ENCODE data around the gene NFYA. TPM values are rescaled to one million over a fixed set of nuclear protein-coding genes. Genes with fewer than 3 reads are reported as not detected.

NFYA gene
- total and polyA plus RNA-seq, 2 of the 4 experiments (the other 2 are of a cell fraction), result 10.9 to 28.5 TPM

- Histone ChIP-seq H3K4me1 (ENCODE audit: control insufficient read depth, insufficient read depth, low read length) (no peaks in the 10 kb centered on the region), H3K27me3 (ENCODE audit: control insufficient read depth, insufficient read depth, low read length) (peaks cover 15% of the 10 kb centered on the region), H2BK5ac (ENCODE audit: low read depth, low read length, poor library complexity, severe bottlenecking) (no peak overlapping the region), H3K18ac (ENCODE audit: low read depth, low read length) (no peak overlapping the region), H4K91ac (ENCODE audit: insufficient read depth, low read depth, low read length) (no peak overlapping the region), H4K5ac (ENCODE audit: low read depth, low read length) (no peak overlapping the region), H2BK20ac (ENCODE audit: low read depth, low read length) (no peak overlapping the region), H3K9me3 (ENCODE audit: control insufficient read depth, insufficient read depth, low read length) (no peaks in the 10 kb centered on the region), H4K8ac (ENCODE audit: low read depth in 2 of 2, low read length in 2 of 2) (no peak overlapping the region), H4K20me1 (ENCODE audit: insufficient read depth, low read length) (no peaks in the 10 kb centered on the region), H3K56ac (ENCODE audit: extremely low read depth, insufficient read depth, low read length) (no peak overlapping the region), H2AK9ac (replicated peaks; ENCODE audit: low read depth, low read length, poor library complexity) (no peak overlapping the region), H3K79me1 (ENCODE audit: low read depth in 1 of 2, low read length in 2 of 2) (no peaks in the 10 kb centered on the region), H2AFZ (replicated peaks; ENCODE audit: low read length, poor library complexity) (no peak overlapping the region), H3K27ac (ENCODE audit: insufficient read depth, low read length) (no peak overlapping the region), H3K4me3 (ENCODE audit: insufficient read depth, low read depth, low read length) (no peak overlapping the region), H2BK120ac (ENCODE audit: low read depth, low read length) (no peak overlapping the region), H3K4me2 (ENCODE audit: low read depth, low read length) (no peak overlapping the region), H3K14ac (replicated peaks; ENCODE audit: low read depth, low read length) (no peak overlapping the region), H3K9ac (ENCODE audit: low read depth, low read length) (no peak overlapping the region), H2AK5ac (ENCODE audit: low read depth, low read length) (no peak overlapping the region), H3K23ac (ENCODE audit: low read depth, low read length) (no peak overlapping the region), H3K9me1 (ENCODE audit: insufficient read depth, low read length) (no peaks in the 10 kb centered on the region), H2BK15ac (ENCODE audit: low read depth, low read length) (no peak overlapping the region), H3K4ac (ENCODE audit: low read depth, low read length) (no peak overlapping the region), H3K36me3 (ENCODE audit: control insufficient read depth, insufficient read depth, low read length) (no peaks in the 10 kb centered on the region)
- ATAC-seq (ENCODE audit: low read depth) (no peak), DNase-seq (no peak)
- dilution Hi-C loops (cut with HindIII; ENCODE audit: low sequenced_read_pairs, unreplicated experiment) (no loop called here), intact Hi-C loops (cut with micrococcal nuclease) (no loop called here), in situ Hi-C loops (cut with MboI; ENCODE audit: low sequenced_read_pairs) (loop anchor here (25.0 kb wide), 2 partner anchors 1050 to 1675 kb away; no protein-coding TSS in a partner anchor)
- no TSS peak for BruUV-seq (replicated peaks)
- CTCF ChIA-PET, result interaction anchor here (0.6 to 0.7 kb wide), 2 partner anchors 37 to 320 kb away, joined by 3 to 4 read pairs; no protein-coding TSS in a partner anchor
- WGBS, 2 experiments (ENCODE audit: extremely low coverage in 2 of 2, insufficient read length in 1 of 2), result no CpG with 5 or more reads among the region's 13 CpGs
- POLR2A ChIA-PET (ENCODE audit: unreplicated experiment), result no interaction called here
- TF ChIP-seq BHLHE40 (IDR thresholded peaks at IDR 0.05; ENCODE audit: low read depth, low read length), result no peak
- TF ChIP-seq RAD21 (IDR thresholded peaks at IDR 0.05; ENCODE audit: low read length), result no peak
- TF ChIP-seq RFX5 (IDR thresholded peaks at IDR 0.05; ENCODE audit: low read depth, low read length), result no peak
- TF ChIP-seq USF2 (IDR thresholded peaks at IDR 0.05; ENCODE audit: low read depth, low read length), result no peak
- no peak for TF ChIP-seq MXI1 (IDR thresholded peaks at IDR 0.05; ENCODE audit: borderline replicate concordance, low read depth, low read length)
- no peak for TF ChIP-seq CEBPB (IDR thresholded peaks at IDR 0.05; ENCODE audit: low read depth, low read length)
- no peak for TF ChIP-seq MAFK (IDR thresholded peaks at IDR 0.05; ENCODE audit: low read depth, low read length)
- TF ChIP-seq NFE2L2 (IDR thresholded peaks at IDR 0.05; ENCODE audit: low read depth, low read length), result no peak
- TF ChIP-seq CTCF (conservative IDR thresholded peaks at IDR 0.05; ENCODE audit: low read depth, low read length), result no peak
- no peak for TF ChIP-seq MAZ (IDR thresholded peaks at IDR 0.05; ENCODE audit: borderline replicate concordance, low read depth, low read length)
- TF ChIP-seq RCOR1 (IDR thresholded peaks at IDR 0.05; ENCODE audit: insufficient replicate concordance, low read length), result no peak
- no peak for TF ChIP-seq POLR2A (IDR thresholded peaks at IDR 0.05; ENCODE audit: low read depth, low read length)
- no peak for TF ChIP-seq SMC3 (IDR thresholded peaks at IDR 0.05; ENCODE audit: low read depth, low read length)
- TF ChIP-seq ELK1 (IDR thresholded peaks at IDR 0.05; ENCODE audit: borderline replicate concordance, low read depth, low read length), result no peak
- TF ChIP-seq CHD1 (IDR thresholded peaks at IDR 0.05; ENCODE audit: low read depth, low read length), result no peak
Measured at GRCh38 chr6:41037107-41037900, 35.5 kb upstream of the NFYA start.

Data from IMR-90 (cell line).